HUES48 (cell line): ENCODE results near the gene ANKRD18A.
"Not testable (repeated sequence)": the region's sequence is repeated elsewhere in the genome, so short reads cannot be mapped to it uniquely, and the experiment has no call there.

ENCODE experiments used
- H3K27ac ChIP-seq: one replicate; pipeline ENCODE4 v1.7.0; 2013; ENCODE audit warnings: low read depth, low read length, inconsistent platforms
- H3K27me3 ChIP-seq: 2 replicates; pipeline ENCODE4 v1.6.1; 2013; ENCODE audit warnings: mild to moderate bottlenecking, low read length; ENCODE audit not compliant: control insufficient read depth, insufficient read depth
- H3K36me3 ChIP-seq: 2 replicates; pipeline ENCODE4 v1.6.1; 2013; ENCODE audit warnings: low read length; ENCODE audit not compliant: control insufficient read depth, insufficient read depth
- H3K4me1 ChIP-seq: 2 replicates; pipeline ENCODE4 v1.6.1; 2013; ENCODE audit warnings: mild to moderate bottlenecking, low read length; ENCODE audit not compliant: control insufficient read depth, insufficient read depth
- H3K4me3 ChIP-seq: 2 replicates; pipeline ENCODE4 v1.5.1; 2013; ENCODE audit warnings: mild to moderate bottlenecking, low read depth, low read length
- H3K9ac ChIP-seq: 2 replicates; pipeline ENCODE4 v1.6.1; 2013; ENCODE audit warnings: mild to moderate bottlenecking, low read depth, low read length, moderate library complexity
- H3K9me3 ChIP-seq: 2 replicates; pipeline ENCODE4 v1.6.1; 2013; ENCODE audit warnings: low read length; ENCODE audit not compliant: control insufficient read depth, insufficient read depth

Gene ANKRD18A

DNA sequence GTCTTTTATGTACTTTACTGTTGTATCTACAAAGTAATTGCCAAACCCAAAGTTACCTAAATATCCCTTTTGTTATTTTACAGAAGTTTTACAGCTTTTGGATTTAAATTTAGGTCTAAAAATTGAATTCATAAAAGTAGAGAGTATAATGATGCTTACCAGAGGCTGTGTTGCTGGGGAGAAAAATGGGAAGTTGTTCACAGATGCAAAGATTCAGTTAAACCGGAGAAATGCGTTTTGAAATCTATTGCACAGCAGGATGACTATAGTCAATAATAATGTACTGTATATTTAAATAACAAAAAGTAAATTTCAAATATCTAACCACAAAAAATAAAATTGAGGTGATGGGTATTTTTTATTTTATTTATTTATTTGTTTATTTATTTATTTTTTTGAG is 2.6 kb upstream of the ANKRD18A start:
- Histone ChIP-seq H3K4me3 (peak overlapping the region; percentile 82), H3K27me3 (peaks cover 41% of the 10 kb centered on the region), H3K36me3 (no peaks in the 10 kb centered on the region), H3K27ac (no peak overlapping the region), H3K9ac (no peak overlapping the region), H3K4me1 (peaks cover 8% of the 10 kb centered on the region; the same call in 1 of the 2 replicates), H3K9me3 (peaks cover 8% of the 10 kb centered on the region)

DNA sequence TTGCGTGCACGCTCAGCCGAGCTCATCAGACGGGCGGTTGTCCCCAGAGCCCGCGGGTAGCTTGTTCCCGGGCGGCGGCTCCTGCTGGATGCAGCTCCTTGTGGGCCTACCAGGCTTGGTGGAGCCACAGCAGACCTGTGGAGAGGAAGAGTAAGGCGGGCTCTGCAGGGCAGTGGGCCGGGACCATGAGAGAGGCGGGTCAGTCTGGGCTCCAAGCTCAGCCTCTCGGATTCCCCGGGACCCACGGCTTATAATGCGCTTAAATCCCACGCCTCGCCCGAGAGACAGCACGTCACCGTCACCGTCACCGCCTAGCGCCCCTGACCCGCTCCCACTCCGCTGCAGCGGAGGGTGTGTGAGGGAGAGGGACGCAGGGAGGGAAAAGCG is 1.9 kb upstream of the ANKRD18A start:
- H3K36me3 ChIP-seq = no peaks in the 10 kb centered on the region
- no peak overlapping the region for H3K27ac ChIP-seq
- H3K27me3 ChIP-seq = peaks cover 41% of the 10 kb centered on the region
- H3K4me3 ChIP-seq = peak overlapping the region; percentile 82
- peaks cover 8% of the 10 kb centered on the region; the same call in 1 of the 2 replicates for H3K4me1 ChIP-seq
- H3K9me3 ChIP-seq = peaks cover 8% of the 10 kb centered on the region
- H3K9ac ChIP-seq = no peak overlapping the region

DNA sequence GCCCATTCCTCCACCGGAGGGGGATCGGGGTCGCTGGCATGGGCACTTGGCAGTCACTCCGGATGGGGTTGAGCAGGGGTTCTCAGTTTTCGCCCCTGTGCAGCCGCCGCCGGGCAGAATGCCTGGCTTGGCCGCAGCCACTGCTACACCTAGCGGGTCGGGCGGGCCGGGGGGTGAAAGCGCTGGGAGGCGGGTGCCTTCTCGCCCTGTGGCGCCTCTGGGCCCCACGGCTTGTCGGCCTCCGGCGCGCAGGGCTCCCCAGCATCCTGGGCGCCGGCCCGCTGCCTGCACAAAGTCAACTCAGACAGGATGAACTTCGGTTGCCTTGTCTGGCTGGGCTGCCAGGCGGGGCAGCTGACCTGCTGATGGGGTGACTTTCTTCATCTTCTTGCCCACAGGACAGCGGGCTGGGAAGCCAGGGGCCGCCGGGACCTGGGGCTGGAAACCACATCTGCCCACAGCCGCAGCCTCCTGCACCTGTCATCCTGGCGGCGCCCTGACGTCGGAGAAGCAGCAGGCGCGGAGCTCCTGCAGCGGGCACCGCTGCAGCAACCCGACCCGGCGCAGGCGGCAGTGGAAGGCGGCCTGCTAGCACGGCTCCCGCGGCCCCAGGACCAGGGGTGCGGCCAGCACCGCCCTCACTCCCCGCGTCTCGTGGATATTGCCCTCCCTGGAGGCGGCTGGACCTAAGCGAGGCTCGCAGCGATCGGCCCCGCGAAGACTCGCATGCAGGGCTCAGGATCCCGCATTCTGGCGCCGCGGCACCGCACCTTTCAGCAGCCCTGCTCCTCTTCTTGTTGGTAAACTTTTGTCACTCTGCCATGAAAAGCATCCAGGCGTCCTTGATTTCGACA is 1.3 kb upstream of the ANKRD18A start:
- no peak overlapping the region for H3K27ac ChIP-seq

DNA sequence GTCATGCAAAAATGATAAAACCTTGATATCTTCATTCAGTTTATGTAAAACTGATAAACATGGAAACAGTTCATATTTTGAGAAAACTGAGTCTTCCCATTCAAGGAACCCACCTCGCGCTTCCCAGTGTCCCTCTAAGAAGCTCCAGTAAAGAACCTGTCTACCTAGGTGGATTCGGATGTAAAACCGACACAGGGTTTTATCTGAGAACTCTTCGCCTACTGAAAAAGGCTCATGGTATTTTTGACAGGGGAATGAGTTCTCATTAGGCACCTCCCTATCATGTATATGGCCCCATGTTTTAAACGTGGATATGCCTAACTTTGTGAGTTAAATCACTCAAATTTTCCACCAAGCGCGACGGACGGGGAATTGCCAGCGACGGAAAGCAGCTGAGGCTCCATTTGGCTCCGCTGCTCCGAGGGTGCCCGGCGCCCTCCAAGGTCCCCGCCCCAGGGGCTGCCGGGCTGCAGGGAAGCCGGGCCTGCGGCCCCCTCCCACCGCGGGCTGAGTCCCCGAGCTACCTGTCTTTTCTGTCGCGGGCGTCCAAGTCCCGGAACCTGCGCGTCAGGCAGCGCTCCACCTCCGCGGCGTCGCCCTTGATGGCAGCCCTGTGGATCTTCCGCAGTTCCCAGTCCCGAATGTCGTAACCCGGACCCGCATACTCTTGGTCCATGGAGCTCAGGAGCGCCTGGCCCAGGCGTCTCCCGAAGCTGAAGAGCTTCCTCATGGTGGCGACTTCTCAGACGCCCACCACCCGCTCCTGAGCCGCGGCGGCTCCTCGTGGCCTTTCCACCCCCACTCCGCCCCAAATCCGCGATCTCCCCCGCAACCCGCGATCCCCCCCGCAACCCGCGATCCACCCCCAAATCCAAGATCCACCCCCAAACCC is 594 bp downstream of the ANKRD18A start:
- H3K9me3 ChIP-seq = peaks cover 8% of the 10 kb centered on the region
- H3K4me1 ChIP-seq = peaks cover 8% of the 10 kb centered on the region; the same call in 1 of the 2 replicates
- no peak overlapping the region for H3K9ac ChIP-seq
- peak overlapping the region; percentile 82 for H3K4me3 ChIP-seq
- H3K27me3 ChIP-seq = peaks cover 41% of the 10 kb centered on the region
- H3K27ac ChIP-seq = peak overlapping the region; percentile 78
- no peaks in the 10 kb centered on the region for H3K36me3 ChIP-seq

More for the DNA sequence above, 1.3 kb upstream of the ANKRD18A start:
- peaks cover 41% of the 10 kb centered on the region for H3K27me3 ChIP-seq
- peaks cover 8% of the 10 kb centered on the region; the same call in 1 of the 2 replicates for H3K4me1 ChIP-seq
- H3K4me3 ChIP-seq = peak overlapping the region; percentile 82
- no peaks in the 10 kb centered on the region for H3K36me3 ChIP-seq
- peaks cover 8% of the 10 kb centered on the region for H3K9me3 ChIP-seq
- H3K9ac ChIP-seq = no peak overlapping the region

DNA sequence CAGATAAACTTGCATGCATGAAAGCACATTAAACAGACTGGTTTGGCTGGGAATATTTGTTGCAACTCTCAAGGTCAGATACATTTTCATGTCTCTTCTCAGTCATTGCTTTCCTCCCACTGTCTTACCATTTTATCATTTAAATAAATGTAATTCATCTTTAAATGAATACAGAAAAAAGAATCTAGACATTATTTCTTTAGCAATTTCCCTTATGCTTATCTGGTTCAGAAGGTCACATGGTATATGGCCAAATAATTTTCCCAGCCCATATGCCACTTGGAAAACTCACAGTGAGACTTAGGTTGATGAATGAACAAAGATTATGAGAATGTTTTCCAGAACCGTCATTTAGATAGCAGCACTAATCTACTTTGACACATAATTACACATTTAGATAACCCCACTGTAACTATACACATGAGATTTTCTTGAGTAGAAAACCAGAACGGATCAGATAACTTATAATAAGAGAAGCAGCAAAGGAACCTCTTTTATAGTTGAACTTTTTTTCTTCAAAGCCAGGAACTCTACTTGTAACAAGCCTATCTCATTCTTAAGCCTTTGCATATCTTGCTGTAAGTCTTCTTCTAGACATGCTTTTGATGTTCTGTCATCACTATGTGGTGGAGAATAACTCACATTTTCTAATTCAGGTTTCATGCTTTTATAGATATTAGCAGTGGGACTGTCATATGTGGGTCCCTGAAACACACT is 22.2 kb downstream of the ANKRD18A start:
- not testable (repeated sequence) for H3K27ac ChIP-seq, H3K4me1 ChIP-seq, H3K4me3 ChIP-seq, H3K27me3 ChIP-seq, H3K9me3 ChIP-seq, H3K9ac ChIP-seq, H3K36me3 ChIP-seq

DNA sequence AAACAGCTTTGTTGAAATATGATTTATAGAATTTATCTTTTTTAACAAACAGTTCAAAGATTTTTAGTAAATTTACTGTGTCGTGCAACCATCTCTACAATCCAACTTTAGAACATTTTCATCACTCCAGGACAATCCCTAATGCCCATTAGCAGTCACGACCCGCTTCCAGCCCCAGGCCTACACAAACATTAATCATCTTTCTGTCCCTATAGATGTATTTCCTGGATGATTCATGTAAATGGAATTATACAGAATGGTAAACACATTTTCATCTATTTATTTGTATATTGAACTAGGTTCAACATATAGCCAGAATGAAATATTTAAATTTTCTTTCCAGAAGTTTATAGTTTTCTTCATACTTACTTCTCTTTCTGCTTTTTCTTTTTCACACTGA is 25.3 kb downstream of the ANKRD18A start:
- H3K4me3 ChIP-seq, H3K4me1 ChIP-seq, H3K36me3 ChIP-seq, H3K9ac ChIP-seq, H3K27ac ChIP-seq, H3K9me3 ChIP-seq, H3K27me3 ChIP-seq: not testable (repeated sequence)

DNA sequence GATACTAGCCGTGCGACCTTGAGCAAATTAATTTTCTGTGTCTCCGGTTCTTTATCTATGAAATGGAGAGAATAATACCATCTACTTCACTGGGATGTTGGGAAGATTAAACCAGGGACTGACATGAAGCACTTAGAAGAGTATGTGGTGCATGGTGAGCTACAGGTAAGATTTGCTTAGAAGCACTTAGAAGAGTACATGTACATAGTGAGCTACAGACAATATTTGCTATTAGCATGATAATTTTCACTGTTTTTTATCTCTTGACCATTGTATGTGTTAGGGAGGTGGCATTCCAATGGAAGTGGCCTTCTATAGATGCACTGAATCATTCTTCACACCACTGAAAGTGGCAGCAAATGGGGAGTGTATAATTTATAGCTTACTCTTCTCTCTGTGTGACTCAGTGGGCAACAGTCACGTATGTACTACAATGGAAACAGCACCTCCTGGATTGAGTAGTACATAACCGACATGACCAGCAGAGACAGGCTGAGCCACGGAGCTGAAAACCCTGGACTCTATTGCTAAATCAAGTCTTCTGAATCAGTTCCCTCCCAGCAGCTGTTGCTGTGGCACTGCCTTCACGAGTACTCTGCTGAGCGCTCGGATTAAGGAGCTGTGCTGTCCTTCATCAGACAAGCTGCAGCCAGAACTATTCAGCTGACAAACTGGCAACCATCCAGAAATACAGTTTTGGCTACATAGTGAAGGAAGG is 28.9 kb downstream of the ANKRD18A start:
- not testable (repeated sequence) for H3K9me3 ChIP-seq, H3K4me1 ChIP-seq, H3K27ac ChIP-seq, H3K36me3 ChIP-seq, H3K4me3 ChIP-seq, H3K27me3 ChIP-seq, H3K9ac ChIP-seq

DNA sequence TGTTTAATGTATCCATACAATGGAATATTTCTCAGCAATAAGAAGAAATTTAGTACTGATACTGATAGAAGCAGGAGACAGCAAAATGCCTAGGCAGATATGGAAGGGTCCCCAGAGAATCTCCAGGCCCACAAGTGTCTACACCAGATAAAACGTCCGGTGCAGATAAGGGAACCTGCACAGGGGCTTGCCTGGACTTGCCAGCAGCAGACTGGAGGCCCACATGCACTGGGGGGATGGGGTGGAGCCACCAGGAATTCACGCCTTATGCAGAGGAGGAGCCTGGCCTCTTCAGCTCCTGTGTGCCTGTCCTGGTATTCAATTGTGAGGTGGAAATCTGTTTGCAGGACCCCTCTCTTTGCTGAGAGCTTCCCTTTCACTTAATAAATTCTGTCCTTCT is 36.6 kb downstream of the ANKRD18A start:
- not testable (repeated sequence) for H3K9me3 ChIP-seq, H3K27me3 ChIP-seq, H3K4me1 ChIP-seq, H3K27ac ChIP-seq, H3K9ac ChIP-seq, H3K36me3 ChIP-seq, H3K4me3 ChIP-seq

DNA sequence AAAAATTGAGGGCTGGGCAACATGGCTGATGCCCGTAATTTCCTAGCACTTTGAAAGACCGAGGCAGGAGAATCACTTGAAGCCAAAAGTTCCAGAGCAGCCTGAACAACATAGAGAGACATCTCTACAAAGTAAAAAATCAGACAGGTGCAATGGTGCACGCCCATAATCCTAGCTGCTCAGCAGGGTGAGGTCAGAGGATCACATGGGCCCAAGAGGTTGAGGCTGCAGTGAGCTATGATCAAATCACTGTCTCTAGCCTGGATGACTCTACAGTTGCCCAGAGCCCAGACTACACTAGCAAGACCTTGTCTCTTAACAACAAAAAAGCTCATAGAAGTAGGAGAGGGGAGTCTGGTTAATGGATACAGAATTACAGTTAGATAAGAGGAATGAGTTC is 40.3 kb downstream of the ANKRD18A start:
- H3K9me3 ChIP-seq, H3K27ac ChIP-seq, H3K4me1 ChIP-seq, H3K27me3 ChIP-seq, H3K9ac ChIP-seq, H3K36me3 ChIP-seq, H3K4me3 ChIP-seq: not testable (repeated sequence)

DNA sequence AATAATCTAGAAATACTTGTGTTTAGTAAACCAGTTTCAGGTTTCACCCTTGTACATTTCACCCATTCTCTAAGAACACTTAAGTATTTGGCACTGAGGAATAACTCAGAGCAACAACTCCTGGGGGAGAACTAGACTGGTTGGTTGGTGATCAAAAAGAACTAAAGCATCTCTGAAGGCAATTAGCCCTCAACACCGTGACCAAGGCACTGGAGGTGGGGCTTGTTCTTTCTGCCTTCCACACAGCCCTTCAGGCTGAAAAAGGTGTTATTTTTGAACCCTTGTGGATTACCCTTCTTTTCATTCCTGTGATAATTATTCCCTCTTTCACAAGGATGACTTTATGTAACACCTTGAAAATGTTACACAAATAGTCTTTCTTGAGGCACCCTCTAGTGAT is 44.2 kb downstream of the ANKRD18A start:
- not testable (repeated sequence) for H3K9ac ChIP-seq, H3K36me3 ChIP-seq, H3K27ac ChIP-seq, H3K9me3 ChIP-seq, H3K27me3 ChIP-seq, H3K4me3 ChIP-seq, H3K4me1 ChIP-seq
